ENCODE measurements around the gene PTGER1.

Gene PTGER1

DNA sequence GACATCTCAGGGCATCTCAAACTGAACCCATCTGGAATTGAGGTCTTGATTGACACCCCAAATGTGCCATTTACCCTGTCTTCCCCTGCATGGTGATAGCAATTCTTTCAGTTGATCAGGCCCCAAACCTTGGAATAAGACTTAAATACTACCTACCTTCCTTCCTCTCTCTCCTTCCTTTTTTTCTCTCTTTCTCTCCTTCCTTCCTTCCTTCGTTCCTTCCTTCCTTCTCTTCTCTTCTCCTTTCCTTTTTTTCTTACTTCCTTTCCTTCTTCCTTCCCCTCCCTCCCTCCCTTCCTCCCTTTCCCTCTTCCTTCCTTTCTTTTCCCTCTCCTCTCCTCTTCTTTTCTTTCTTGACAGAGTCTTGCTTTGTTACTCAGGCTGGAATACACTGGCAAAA, 28.1 kb upstream of the PTGER1 start:
- no peak for DNase-seq (ENCODE audit: low read depth in 2 of 2, low spot score in 1 of 2)

DNA sequence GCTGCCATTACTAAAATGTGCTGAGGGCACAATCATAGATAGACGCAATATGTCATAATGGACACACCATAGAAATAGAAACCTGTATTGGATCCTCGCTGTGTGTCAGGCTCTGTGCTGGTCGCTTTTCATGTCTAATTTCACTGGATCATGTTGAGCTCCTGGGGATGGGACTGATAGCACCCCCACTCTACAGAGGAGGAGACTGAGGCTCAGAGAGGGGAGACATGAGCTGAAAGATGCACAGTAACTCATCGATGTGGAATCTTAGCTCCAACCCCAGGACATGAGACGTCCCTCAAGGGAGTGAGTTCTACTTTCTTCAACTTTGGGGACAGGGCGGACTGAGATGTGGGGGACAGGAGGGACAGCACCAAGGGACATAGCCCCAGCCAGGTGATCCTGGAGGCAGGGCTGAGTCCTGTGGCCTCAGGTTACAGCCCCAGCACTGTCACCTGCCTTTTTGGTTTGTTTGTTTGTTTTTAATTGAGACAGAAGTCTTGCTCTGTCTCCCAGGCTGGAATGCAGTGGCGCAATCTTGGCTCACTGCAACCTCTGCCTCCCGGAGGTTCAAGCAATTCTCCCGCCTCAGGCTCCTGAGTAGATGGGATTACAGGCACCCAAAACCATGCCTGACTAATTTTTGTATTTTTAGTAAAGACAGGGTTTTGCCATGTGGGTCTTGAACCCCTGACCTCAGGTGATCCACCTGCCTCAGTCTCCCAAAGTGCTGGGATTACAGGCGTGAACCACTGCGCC, 27.4 kb upstream of the PTGER1 start:
- DNase-seq (ENCODE audit: low read depth in 2 of 2, low spot score in 1 of 2) = no peak

DNA sequence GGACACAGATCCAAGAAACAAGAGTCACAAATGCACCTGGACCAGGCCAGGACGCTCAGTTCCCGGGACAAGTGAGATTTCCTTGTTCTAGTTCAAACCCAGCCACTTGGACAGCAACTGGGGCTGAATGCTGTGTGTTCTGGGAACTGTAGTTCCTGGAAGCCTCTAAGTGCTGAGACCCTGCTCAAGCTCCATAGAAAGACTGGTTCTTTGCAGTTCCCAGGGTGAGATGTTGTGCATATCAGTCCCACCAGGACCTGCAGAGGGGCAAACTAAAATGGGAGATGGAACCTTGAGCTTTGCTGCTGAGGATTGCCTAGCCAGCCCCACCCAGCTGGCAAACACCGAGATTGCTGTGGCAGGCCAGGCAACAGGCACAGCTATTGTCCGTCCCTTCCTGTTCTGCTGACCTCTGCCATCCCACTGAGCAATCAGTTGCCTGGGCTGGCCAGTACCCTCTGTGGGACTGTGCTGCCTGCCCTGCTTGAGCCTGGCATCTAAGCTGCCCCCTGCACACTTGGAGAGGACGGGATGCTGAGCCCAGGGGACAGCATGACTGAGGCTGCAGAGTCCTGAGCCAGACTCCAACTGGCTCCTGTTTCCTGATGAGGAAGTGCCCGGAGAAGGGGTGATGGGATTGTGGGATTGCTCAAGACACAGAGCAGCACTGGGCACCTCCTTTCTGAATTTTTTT, 22.2 kb upstream of the PTGER1 start:
- DNase-seq (ENCODE audit: low read depth in 2 of 2, low spot score in 1 of 2) = no peak

GRCh38 chr19:14496834-14497227, 21.7 kb upstream of the PTGER1 start:
- DNase-seq (ENCODE audit: low read depth in 2 of 2, low spot score in 1 of 2) = no peak

GRCh38 chr19:14496029-14496833, 21.1 kb upstream of the PTGER1 start, which contains the start of gene GIPC1:
Gene GIPC1, minus strand, starts transcription at chr19:14496127. Its CDS starts 13,151 bp downstream, at chr19:14482976.
- peak; percentile 44 to 55 for DNase-seq (ENCODE audit: low read depth in 2 of 2, low spot score in 1 of 2)

DNA sequence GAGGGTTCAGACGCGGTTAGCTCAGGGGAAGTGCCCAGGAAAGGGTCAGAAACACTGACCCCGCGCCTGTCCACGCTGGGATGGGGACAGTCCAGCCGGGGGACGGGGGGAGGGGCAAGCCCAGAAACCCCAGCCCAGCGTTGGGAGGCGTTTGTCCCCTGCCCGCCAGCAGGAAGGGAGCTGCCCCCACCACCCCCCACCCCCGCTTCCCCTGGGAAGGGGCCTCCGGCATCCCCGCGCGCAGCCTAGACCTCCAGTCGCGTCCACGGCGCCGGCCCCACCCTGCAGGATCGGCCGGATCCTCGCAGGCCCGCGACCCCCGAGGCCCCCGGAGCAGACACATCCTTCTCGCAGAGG, 20.5 kb upstream of the PTGER1 start:
- no peak for DNase-seq (ENCODE audit: low read depth in 2 of 2, low spot score in 1 of 2)

- DNase-seq (ENCODE audit: low read depth in 2 of 2, low spot score in 1 of 2) = no peak
These were observed 19.9 kb upstream of the PTGER1 start for GRCh38 chr19:14494910-14495671.

GRCh38 chr19:14494411-14494810, 19.3 kb upstream of the PTGER1 start:
- no peak for DNase-seq (ENCODE audit: low read depth in 2 of 2, low spot score in 1 of 2)

- no peak for DNase-seq (ENCODE audit: low read depth in 2 of 2, low spot score in 1 of 2)
These were observed 17.7 kb upstream of the PTGER1 start for GRCh38 chr19:14492756-14493337.

- no peak for DNase-seq (ENCODE audit: low read depth in 2 of 2, low spot score in 1 of 2)
These were observed 12.4 kb upstream of the PTGER1 start for GRCh38 chr19:14487370-14488125.

DNA sequence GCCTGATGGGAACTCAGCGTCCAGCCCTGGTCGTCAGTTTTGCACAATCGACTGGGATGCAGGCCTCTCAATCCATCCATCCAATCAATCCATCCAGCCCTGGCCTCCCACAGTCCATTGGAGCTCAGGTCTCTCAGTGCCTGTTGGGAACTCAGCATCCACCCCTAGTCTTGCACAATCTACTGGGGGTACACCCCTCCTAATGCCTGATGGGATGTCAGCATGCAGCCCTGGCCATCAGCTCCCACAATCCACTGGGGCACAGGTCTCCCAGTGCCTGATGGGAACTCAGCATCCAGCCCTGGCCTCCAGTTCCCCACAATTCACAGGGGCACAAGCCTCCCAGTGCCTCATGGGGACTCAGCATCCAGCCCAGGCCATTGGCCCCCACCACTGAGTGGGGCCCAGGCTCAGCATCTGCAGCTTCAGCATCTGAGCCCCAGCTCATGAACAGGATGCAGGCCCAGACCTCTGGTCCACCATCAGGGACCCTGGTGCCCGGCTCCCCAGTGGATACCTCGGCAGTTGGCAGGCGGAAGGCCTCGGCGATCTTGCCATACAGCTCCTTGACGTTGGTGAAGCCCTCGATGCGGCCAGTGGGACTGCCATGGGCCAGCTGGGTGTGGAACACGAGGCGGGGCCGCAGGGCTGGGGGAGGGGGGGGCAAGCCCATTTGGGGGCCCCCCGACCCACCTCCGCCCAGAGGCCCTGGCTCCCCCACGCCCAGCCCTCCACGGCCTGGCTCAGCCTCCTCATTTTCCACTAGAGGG, 7.2 kb upstream of the PTGER1 start:
- no peak for DNase-seq (ENCODE audit: low read depth in 2 of 2, low spot score in 1 of 2)

GRCh38 chr19:14480700-14481079, 5.5 kb upstream of the PTGER1 start:
- no peak for DNase-seq (ENCODE audit: low read depth in 2 of 2, low spot score in 1 of 2)

DNA sequence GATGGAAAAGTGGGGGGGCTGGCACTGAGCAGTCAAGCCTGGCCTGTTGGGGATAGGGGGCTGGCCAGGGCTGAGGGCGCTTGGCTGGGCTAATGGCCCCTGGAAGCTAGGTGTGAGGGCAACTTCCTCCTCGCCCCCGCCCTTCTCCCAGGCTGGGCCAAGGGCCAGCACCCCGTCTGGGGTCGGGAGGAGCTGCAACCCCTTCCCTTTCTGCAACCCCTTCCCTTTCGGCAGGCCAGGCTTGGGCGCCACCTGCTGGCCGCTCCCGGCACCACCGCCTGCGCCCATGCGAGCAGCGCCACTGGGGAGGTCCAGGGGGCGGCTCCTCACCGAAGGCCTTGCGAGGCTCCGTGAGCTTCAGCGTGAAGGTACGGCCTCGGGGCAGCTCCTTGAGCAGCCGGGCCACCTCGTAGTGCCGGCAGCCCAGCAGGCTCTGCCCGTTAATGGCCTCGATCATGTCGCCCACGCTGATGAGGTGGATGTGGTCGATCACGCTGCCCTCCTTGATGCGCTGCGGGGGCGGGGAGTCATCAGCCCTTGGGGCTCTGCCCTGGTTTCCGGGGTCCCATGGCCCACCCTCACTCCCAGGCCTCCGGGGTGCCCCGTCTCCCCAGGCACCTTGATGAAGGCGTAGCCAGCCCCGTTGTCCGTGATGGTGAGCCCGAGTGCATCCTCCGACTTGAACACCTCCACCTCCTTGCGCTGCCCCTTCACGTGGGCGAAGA, 5.0 kb upstream of the PTGER1 start:
- peak in 1 of 2 donors; percentile 38 for DNase-seq (ENCODE audit: low read depth in 2 of 2, low spot score in 1 of 2)

GRCh38 chr19:14479309-14479974, 4.3 kb upstream of the PTGER1 start:
- no peak for DNase-seq (ENCODE audit: low read depth in 2 of 2, low spot score in 1 of 2)

DNA sequence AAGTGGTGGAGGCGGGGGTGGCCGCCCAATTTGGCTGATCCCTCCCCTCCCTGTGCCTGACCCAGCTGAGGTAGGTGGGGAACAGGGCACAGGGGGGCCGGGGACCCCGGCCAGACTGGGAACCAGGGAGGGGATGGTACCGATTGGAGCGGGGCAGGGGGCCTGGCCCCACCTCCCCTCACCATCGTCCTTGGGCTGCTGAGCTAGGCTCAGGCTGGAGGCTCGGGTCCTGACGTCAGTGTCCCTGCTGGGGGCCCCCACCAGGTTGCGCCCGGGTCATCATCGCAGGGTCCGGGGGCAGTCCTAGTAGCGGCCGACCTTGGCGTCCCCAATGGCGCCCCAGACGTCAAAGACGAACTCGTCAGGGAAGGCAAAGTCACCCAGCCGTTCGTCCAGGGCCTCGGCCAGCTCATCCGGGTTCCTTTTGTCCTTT, 3.0 kb upstream of the PTGER1 start:
- no peak for DNase-seq (ENCODE audit: low read depth in 2 of 2, low spot score in 1 of 2)

DNA sequence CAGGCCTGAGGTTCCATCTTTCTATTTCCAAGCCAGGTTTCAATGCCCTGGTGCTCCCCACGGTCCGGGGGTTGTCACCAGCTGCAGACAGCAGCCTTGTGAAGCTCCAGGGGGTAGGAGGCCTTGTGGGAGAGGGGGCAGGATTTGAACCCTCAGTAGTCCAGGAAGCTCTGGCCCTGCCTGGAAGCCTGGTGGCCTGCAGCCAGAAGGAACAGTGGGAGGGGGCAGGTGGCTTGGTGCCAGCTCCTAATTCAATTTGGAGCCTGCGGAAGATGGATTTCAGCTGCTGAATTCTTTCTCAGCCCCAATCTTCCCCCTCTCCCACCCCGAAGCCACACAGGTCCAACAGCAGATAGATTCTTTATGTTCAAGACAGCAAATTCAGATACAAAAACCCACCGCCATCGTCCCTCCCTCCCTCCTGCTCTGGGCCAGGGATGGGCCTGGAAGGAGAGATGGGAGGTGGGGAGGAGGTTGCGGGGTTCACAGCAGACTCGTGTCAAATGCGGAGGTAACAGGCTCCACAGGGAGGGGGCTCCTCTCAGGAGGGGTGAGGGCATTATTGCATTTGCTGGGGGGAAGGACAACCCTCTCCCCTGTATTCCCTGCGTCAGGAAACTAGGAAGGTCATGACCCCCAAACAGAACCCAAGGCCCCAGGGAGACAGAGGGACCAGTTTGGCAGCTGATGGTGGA, 2.4 kb upstream of the PTGER1 start:
- DNase-seq (ENCODE audit: low read depth in 2 of 2, low spot score in 1 of 2) = no peak

DNA sequence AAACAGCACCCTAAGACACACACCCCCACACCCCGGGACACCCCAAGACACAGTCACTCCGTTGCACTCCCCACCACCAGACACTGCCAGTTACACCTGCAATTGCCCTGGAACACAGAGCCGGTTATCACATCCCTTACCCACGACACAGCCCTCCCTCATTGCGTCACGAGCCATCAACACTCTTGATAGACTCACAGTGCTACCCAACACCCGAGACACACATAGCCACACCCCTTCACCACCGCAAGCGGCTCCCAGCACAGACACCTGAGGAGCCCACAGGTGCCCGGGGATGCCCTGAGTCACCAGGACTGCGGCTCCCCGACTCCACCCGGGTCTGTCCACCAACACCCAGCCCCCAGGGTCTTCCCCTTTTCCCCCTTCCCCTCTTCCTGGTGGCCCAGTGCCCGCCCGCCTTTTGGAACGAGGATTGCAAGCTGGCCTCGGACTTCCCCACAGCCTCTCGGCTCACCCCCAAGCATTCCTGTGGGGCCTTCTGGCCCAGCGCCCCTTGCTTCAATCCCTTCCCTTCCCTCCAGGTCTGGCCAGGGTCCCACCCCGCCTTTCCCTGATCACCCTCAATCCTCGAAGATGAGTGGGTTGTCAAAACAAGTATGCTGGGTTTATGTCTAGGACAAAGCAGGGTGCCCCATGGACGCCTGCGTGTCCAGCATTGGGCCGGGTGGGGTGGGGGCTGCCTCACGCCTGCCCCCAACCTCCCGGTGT, 1.7 kb upstream of the PTGER1 start:
- DNase-seq (ENCODE audit: low read depth in 2 of 2, low spot score in 1 of 2) = peak in 1 of 2 donors; percentile 13
